ENCODE data around the gene ENHO. TPM values are rescaled to one million over a fixed set of nuclear protein-coding genes. Genes with fewer than 3 reads are reported as not detected.

The ENHO gene
- total and polyA plus RNA-seq, 8 donors, result 1.2 to 63.8 (median 11.4) TPM; not detected in 2

DNA sequence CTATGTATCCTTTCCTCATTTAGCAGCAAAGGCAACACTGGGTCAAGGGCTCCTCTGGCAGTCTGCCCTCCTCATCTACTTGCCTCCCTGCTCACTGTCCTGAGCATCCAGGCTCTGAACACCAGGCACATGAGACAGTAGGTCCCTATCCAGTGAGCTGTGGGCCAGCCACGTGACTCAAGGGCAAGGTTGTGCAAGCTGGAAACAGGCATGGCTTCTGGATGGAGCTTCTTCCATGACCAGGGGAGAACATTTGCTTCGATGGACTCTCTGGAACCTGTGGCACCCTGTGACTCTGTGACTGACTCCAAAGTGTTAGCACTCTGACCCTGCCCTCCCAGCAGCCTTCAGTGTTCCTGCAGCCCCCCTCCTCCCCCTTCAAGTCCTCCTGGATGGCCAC lies 31.2 kb downstream of the ENHO start:
- TF ChIP-seq POLR2A (IDR thresholded peaks at IDR 0.05) (no peak), EP300 (IDR thresholded peaks at IDR 0.05) (no peak), POLR2AphosphoS5 (IDR thresholded peaks at IDR 0.05) (no peak), CTCF (IDR thresholded peaks at IDR 0.05) (no peak)
- no peak for DNase-seq
- H3K4me3 ChIP-seq, result no peak overlapping the region
- 43 to 64% (median 48%) methylated on average over 2 of the region's 2 CpGs for WGBS, 5 donors
- H3K36me3 ChIP-seq, result no peaks in the 10 kb centered on the region
- H3K27ac ChIP-seq, result no peak overlapping the region
- peaks cover 0 to 34% (median 5%) of the 10 kb centered on the region in 3 donors for H3K27me3 ChIP-seq
- H3K9me3 ChIP-seq, result no peaks in the 10 kb centered on the region
- H3K4me1 ChIP-seq, result no peaks in the 10 kb centered on the region
- intact Hi-C loops (cut with DNase I; ENCODE audit: low total_unique reads), result no loop called here

- H3K4me1 ChIP-seq, result no peaks in the 10 kb centered on the region
- intact Hi-C loops (cut with DNase I; ENCODE audit: low total_unique reads), result no loop called here
- peaks cover 0 to 34% (median 5%) of the 10 kb centered on the region in 3 donors for H3K27me3 ChIP-seq
- H3K36me3 ChIP-seq, result no peaks in the 10 kb centered on the region
- TF ChIP-seq CTCF (IDR thresholded peaks at IDR 0.05), result no peak
- TF ChIP-seq POLR2A (IDR thresholded peaks at IDR 0.05), result no peak
- no peak for TF ChIP-seq POLR2AphosphoS5 (IDR thresholded peaks at IDR 0.05)
- TF ChIP-seq EP300 (IDR thresholded peaks at IDR 0.05), result no peak
- no peak overlapping the region for H3K4me3 ChIP-seq
- no peaks in the 10 kb centered on the region for H3K9me3 ChIP-seq
- WGBS, 5 donors, result 58 to 76% (median 62%) methylated on average over 3 of the region's 3 CpGs
- no peak overlapping the region for H3K27ac ChIP-seq
- no peak for DNase-seq
Measured at GRCh38 chr9:34490760-34491159, 32.0 kb downstream of the ENHO start.

GRCh38 chr9:34490360-34490759 lies 32.4 kb downstream of the ENHO start:
- H3K27me3 ChIP-seq, result peaks cover 0 to 34% (median 5%) of the 10 kb centered on the region in 3 donors
- no peaks in the 10 kb centered on the region for H3K36me3 ChIP-seq
- WGBS, 5 donors, result 46 to 85% (median 65%) methylated on average over 1 of the region's 1 CpG; no CpG with 5 or more reads in 1 of the 5 donors
- H3K4me3 ChIP-seq, result no peak overlapping the region
- intact Hi-C loops (cut with DNase I; ENCODE audit: low total_unique reads), result no loop called here
- no peak overlapping the region for H3K27ac ChIP-seq
- no peak for TF ChIP-seq POLR2AphosphoS5 (IDR thresholded peaks at IDR 0.05)
- no peak for TF ChIP-seq EP300 (IDR thresholded peaks at IDR 0.05)
- TF ChIP-seq CTCF (IDR thresholded peaks at IDR 0.05), result no peak
- no peak for TF ChIP-seq POLR2A (IDR thresholded peaks at IDR 0.05)
- DNase-seq, result no peak
- no peaks in the 10 kb centered on the region for H3K9me3 ChIP-seq
- no peaks in the 10 kb centered on the region for H3K4me1 ChIP-seq

DNA sequence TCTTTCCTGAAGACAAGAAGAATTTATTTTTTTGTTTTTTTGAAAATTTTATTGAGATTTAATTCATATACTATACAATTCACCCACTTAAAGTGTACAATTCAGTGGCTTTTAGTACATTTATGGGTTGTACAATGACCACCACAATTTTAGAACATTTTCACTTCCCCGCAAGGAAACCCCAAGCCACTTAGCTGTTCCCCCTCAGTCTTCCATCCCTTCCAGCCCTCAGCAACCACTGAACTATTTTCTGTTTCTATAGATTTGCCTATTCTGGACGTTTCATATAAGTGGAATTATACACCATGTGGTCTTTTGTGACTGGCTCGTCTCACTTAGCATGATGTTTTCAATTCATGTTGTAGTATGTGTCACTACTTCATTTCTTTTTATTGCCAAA lies 36.2 kb downstream of the ENHO start:
- Histone ChIP-seq H3K4me3 (no peak overlapping the region), H3K27me3 (peaks cover 0 to 24% (median 5%) of the 10 kb centered on the region in 3 donors), H3K36me3 (no peaks in the 10 kb centered on the region), H3K9me3 (no peaks in the 10 kb centered on the region), H3K27ac (no peak overlapping the region), H3K4me1 (no peaks in the 10 kb centered on the region)
- no peak for DNase-seq
- TF ChIP-seq CTCF (IDR thresholded peaks at IDR 0.05), result no peak
- intact Hi-C loops (cut with DNase I; ENCODE audit: low total_unique reads), result no loop called here
- WGBS, 5 donors, result 56 to 65% (median 60%) methylated on average over 3 of the region's 3 CpGs
